ENCODE results near the gene SLC17A2.
A peak's percentile ranks its signal among the peaks of the same experiment; 100 is the strongest.

The SLC17A2 gene

DNA sequence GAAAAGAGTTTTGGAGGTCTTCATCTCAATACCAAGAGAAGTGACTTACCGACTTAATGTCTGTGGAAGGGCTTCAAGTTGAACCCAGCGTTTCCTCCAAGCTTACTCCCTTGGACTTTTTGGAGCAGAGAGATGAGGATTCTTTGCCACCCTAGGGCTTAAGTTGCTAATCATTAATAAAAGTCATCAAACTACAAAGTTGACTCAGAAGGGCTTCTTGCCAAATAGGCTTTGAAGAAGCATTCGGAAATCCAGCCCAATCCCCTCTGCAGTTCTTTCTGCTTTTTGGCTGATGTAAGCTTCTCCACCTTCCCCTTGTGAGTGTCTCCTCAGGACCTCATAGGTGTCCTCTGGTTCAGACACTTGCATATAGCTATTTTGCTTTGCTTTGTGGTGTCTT is 56.4 kb downstream of the SLC17A2 start, which contains the start of gene SLC17A3:
SLC17A3 (minus strand) TSS at position 126 of the 400 bp plus-strand sequence. CDS start 5,856 bp downstream, outside the sequence.
- no peak within 1 kb of the TSS for H3K4me2 ChIP-seq
- H3K27me3 ChIP-seq: no peaks in the 10 kb centered on the region
- no peak for TF ChIP-seq Cebpa-rat (IDR thresholded peaks at IDR 0.05)
- no peak within 1 kb of the TSS for H3K4me3 ChIP-seq
- H4K20me1 ChIP-seq: no peaks in the 10 kb centered on the region
- no peak within 1 kb of the TSS for H3K9ac ChIP-seq
- no peaks in the 10 kb centered on the region for H3K4me1 ChIP-seq
- no peaks in the 10 kb centered on the region for H3K36me3 ChIP-seq
- no peak within 1 kb of the TSS for H3K27ac ChIP-seq
- H3K9me3 ChIP-seq: no peaks in the 10 kb centered on the region

DNA sequence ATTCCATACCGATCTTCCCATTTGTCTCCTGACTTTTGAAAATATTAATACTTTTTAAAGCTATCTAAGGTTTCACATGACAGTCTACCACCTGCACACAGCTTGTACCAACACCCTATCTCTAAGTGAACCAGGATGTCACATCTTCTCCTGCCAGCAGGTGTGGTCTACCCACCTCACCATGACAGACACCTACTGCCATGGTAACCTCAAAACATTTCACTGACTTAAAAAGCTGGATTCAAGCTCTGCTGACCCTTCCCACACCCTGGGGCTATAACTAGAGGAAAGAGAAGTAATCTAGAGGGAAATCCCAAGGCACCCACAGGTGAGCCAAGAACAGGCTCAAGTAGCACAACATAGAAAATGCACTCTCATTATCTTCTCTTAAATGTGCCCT is 57.7 kb downstream of the SLC17A2 start:
- Histone ChIP-seq H3K9ac (no peak overlapping the region), H3K27ac (no peak overlapping the region), H3K4me1 (no peaks in the 10 kb centered on the region), H3K9me3 (no peaks in the 10 kb centered on the region), H3K4me2 (no peak overlapping the region), H3K27me3 (no peaks in the 10 kb centered on the region), H4K20me1 (no peaks in the 10 kb centered on the region), H3K36me3 (no peaks in the 10 kb centered on the region), H3K4me3 (no peak overlapping the region)
- TF ChIP-seq Cebpa-rat (IDR thresholded peaks at IDR 0.05): no peak

- no peak for TF ChIP-seq Cebpa-rat (IDR thresholded peaks at IDR 0.05)
- no peaks in the 10 kb centered on the region for H3K9me3 ChIP-seq
- H3K27ac ChIP-seq: no peak overlapping the region
- H3K9ac ChIP-seq: no peak overlapping the region
- no peaks in the 10 kb centered on the region for H4K20me1 ChIP-seq
- peaks cover 7% of the 10 kb centered on the region; the same call in 1 of the 2 replicates for H3K4me1 ChIP-seq
- no peaks in the 10 kb centered on the region for H3K36me3 ChIP-seq
- H3K27me3 ChIP-seq: no peaks in the 10 kb centered on the region
- H3K4me2 ChIP-seq: no peak overlapping the region
- no peak overlapping the region for H3K4me3 ChIP-seq
Observed at GRCh38 chr6:25869840-25870239, 60.7 kb downstream of the SLC17A2 start.

GRCh38 chr6:25868436-25869183 is 61.9 kb downstream of the SLC17A2 start:
- no peak for TF ChIP-seq Cebpa-rat (IDR thresholded peaks at IDR 0.05)
- no peak overlapping the region for H3K27ac ChIP-seq

GRCh38 chr6:25866011-25866410 is 64.5 kb downstream of the SLC17A2 start:
- no peak for TF ChIP-seq Cebpa-rat (IDR thresholded peaks at IDR 0.05)
- Histone ChIP-seq H3K9ac (no peak overlapping the region), H3K4me2 (peak overlapping the region; percentile 2; the same call in 1 of the 2 replicates), H3K27ac (no peak overlapping the region), H3K4me3 (no peak overlapping the region), H3K27me3 (no peaks in the 10 kb centered on the region), H3K9me3 (no peaks in the 10 kb centered on the region), H3K4me1 (peaks cover 7% of the 10 kb centered on the region; the same call in 1 of the 2 replicates), H3K36me3 (no peaks in the 10 kb centered on the region), H4K20me1 (no peaks in the 10 kb centered on the region)

More at GRCh38 chr6:25868436-25869183, 61.9 kb downstream of the SLC17A2 start:
- Histone ChIP-seq H3K4me1 (peaks cover 7% of the 10 kb centered on the region; the same call in 1 of the 2 replicates), H3K4me3 (no peak overlapping the region), H4K20me1 (no peaks in the 10 kb centered on the region), H3K4me2 (no peak overlapping the region), H3K9me3 (no peaks in the 10 kb centered on the region), H3K36me3 (no peaks in the 10 kb centered on the region), H3K9ac (no peak overlapping the region), H3K27me3 (no peaks in the 10 kb centered on the region)

DNA sequence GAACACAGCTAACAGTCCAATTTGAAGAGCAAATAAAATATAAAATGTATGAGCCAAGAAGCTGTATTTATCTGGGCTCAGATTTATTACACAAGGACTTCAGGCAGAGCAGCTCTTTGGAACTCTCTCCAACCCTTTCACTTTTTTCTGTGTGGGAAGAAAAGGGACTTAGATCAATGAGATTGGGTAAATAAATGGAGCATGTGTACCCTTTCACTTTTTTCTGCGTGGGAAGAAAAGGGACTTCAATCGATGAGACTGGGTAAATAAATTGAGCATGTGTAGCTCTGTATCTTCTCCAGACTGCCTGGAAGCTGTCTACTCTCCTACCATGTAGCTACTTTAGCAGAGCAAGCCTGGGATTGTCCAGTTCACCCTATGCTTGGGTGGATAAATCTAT is 67.1 kb downstream of the SLC17A2 start:
- TF ChIP-seq Cebpa-rat (IDR thresholded peaks at IDR 0.05): no peak
- no peaks in the 10 kb centered on the region for H3K36me3 ChIP-seq
- H3K4me2 ChIP-seq: no peak overlapping the region
- no peak overlapping the region for H3K4me3 ChIP-seq
- peaks cover 7% of the 10 kb centered on the region; the same call in 1 of the 2 replicates for H3K4me1 ChIP-seq
- no peaks in the 10 kb centered on the region for H3K9me3 ChIP-seq
- H4K20me1 ChIP-seq: no peaks in the 10 kb centered on the region
- no peak overlapping the region for H3K27ac ChIP-seq
- no peak overlapping the region for H3K9ac ChIP-seq
- H3K27me3 ChIP-seq: no peaks in the 10 kb centered on the region
